AG10803 (cell line): ENCODE data around the gene KRT6C.
"Not testable (repeated sequence)": the region's sequence is repeated elsewhere in the genome, so short reads cannot be mapped to it uniquely, and the experiment has no call there.

Experiments used
- DNase-seq: peaks from one replicate; pipeline ENCODE4 v3.0.0; 2010; ENCODE audit warnings: low read depth
- H3K4me3 ChIP-seq: 2 replicates; pipeline ENCODE4 v1.5.1; 2011; ENCODE audit warnings: mild to moderate bottlenecking, low read length, control low read depth
- CTCF ChIP-seq: conservative IDR thresholded peaks from 2 replicates; pipeline ENCODE4 v1.5.1; 2011; ENCODE audit warnings: mild to moderate bottlenecking, low read length, control low read depth, inconsistent platforms

The KRT6C gene

GRCh38 chr12:52454411-52455201 lies 19.0 kb downstream of the KRT6C start:
- TF ChIP-seq CTCF = no peak
- no peak overlapping the region for H3K4me3 ChIP-seq
- no peak for DNase-seq

DNA sequence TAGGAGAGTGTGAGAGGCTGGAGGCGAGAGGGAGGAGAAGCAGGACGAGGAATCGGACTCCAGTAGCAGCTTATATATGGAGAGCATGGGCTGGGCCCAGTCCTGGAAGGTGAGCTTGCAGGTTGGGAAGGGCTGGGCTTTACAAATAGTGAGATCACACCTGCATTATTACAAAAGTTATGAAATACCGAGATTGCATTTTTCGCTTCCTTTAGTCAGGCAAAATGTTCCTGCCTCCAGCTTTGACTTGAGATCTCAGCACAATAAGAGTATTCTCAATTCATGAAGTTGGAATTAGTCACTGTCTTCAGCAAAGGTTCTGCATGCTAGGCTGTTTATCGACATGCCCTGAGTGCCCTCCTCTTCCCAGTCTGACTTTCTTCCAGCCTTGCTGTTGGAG lies 21.5 kb downstream of the KRT6C start, which contains the start of gene KRT6B:
Gene KRT6B, minus strand, starts transcription at position 46 of the 400 bp plus-strand sequence. CDS start 68 bp downstream, outside the sequence.
- DNase-seq = no peak
- no peak for TF ChIP-seq CTCF
- no peak within 1 kb of the TSS for H3K4me3 ChIP-seq

- no peak for TF ChIP-seq CTCF
- H3K4me3 ChIP-seq = no peak overlapping the region
- no peak for DNase-seq
Observed at GRCh38 chr12:52448228-52448627, 25.4 kb downstream of the KRT6C start.

- not testable (repeated sequence) for DNase-seq, H3K4me3 ChIP-seq
Observed at GRCh38 chr12:52447196-52447595, 26.4 kb downstream of the KRT6C start.

- no peak overlapping the region for H3K4me3 ChIP-seq
- no peak for TF ChIP-seq CTCF
- no peak for DNase-seq
Observed at GRCh38 chr12:52446367-52447045, 27.1 kb downstream of the KRT6C start.

GRCh38 chr12:52445876-52446275 lies 27.7 kb downstream of the KRT6C start:
- TF ChIP-seq CTCF = no peak
- no peak for DNase-seq
- H3K4me3 ChIP-seq = no peak overlapping the region

- DNase-seq = no peak
- no peak for TF ChIP-seq CTCF
- H3K4me3 ChIP-seq = no peak overlapping the region
Observed at GRCh38 chr12:52444647-52445595, 28.7 kb downstream of the KRT6C start.
